Effector memory CD4-positive, alpha-beta T cell (primary cell): ENCODE data around the gene PDCL2.
"Not testable (repeated sequence)": the region's sequence is repeated elsewhere in the genome, so short reads cannot be mapped to it uniquely, and the experiment has no call there.

Experiments
- DNase-seq, 3 donors: peaks; one replicate each; pipeline ENCODE4 v3.0.0-alpha.2; 2020
- H3K27ac ChIP-seq: 2 replicates; pipeline ENCODE4 v1.7.0; 2013; ENCODE audit warnings: mild to moderate bottlenecking, low read length, moderate library complexity; ENCODE audit not compliant: insufficient read depth, poor library complexity, severe bottlenecking
- H3K27me3 ChIP-seq: replicated peaks from 2 replicates; pipeline ENCODE4 v1.7.0; 2013; ENCODE audit warnings: mild to moderate bottlenecking, low read length; ENCODE audit not compliant: insufficient read depth, control insufficient read depth, poor library complexity, severe bottlenecking
- H3K36me3 ChIP-seq: 2 replicates; pipeline ENCODE4 v1.7.0; 2013; ENCODE audit warnings: mild to moderate bottlenecking, low read length, moderate library complexity; ENCODE audit not compliant: control insufficient read depth, insufficient read depth
- H3K4me1 ChIP-seq: 2 replicates; pipeline ENCODE4 v1.7.0; 2013; ENCODE audit warnings: low read length, mild to moderate bottlenecking; ENCODE audit not compliant: control insufficient read depth, insufficient read depth, poor library complexity, severe bottlenecking
- H3K4me3 ChIP-seq: 2 replicates; pipeline ENCODE4 v1.7.0; 2013; ENCODE audit warnings: low read length, low read depth, mild to moderate bottlenecking; ENCODE audit not compliant: insufficient read depth, poor library complexity, severe bottlenecking
- H3K9me3 ChIP-seq: 2 replicates; pipeline ENCODE4 v1.7.0; 2013; ENCODE audit warnings: mild to moderate bottlenecking, low read length, moderate library complexity; ENCODE audit not compliant: control insufficient read depth

The PDCL2 gene

DNA sequence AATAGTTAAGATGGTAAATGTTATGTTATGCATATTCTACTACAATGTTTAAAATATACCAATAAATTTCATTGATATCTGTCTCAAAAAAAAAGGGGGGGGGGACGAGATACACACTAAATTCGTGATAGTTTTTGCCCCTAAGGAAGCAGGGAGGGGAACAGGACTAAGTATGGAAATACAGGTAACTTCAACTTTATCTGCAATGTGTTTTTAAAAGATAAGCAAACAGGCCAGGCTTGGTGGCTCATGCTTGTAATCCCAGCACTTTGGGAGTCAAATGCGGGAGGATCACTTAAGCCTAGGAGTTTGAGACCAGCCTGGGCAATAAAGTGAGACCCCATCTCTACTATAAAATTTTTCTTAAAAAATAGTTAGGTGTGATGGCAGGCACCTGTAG lies 31.9 kb downstream of the PDCL2 start:
- Histone ChIP-seq H3K9me3 (no peaks in the 10 kb centered on the region), H3K36me3 (no peaks in the 10 kb centered on the region), H3K4me3 (no peak overlapping the region), H3K27me3 (no peaks in the 10 kb centered on the region), H3K4me1 (no peaks in the 10 kb centered on the region), H3K27ac (no peak overlapping the region)
- DNase-seq, result no peak

DNA sequence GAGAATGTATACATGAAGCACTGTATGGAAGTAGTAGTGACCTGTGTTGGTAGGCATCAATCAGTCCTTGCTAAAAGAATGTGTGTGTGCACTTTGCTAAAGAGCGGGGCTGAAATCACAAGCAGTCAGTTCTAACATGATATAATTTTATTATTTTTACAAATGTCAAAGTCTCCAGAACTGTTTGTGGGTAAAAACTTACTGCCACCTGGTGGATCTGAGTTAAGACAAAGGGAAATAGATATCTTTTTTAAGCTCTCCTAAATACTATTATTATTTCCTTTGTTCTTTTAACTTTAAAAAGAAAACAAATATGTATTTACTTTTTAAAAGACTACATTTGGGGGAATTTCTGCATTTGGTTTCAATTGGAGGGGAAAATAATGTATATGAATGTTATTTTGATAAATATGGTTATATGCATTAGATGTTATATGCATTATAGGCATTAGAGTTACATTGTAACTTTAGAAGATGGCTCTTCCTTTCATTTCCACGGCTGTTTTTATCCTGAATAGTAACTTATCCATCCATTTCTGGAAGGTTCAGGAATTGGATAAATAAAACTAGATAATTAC lies 37.5 kb downstream of the PDCL2 start:
- no peak overlapping the region for H3K4me3 ChIP-seq
- H3K27me3 ChIP-seq, result no peaks in the 10 kb centered on the region
- H3K9me3 ChIP-seq, result no peaks in the 10 kb centered on the region
- H3K36me3 ChIP-seq, result no peaks in the 10 kb centered on the region
- no peak overlapping the region for H3K27ac ChIP-seq
- H3K4me1 ChIP-seq, result no peaks in the 10 kb centered on the region
- no peak for DNase-seq

DNA sequence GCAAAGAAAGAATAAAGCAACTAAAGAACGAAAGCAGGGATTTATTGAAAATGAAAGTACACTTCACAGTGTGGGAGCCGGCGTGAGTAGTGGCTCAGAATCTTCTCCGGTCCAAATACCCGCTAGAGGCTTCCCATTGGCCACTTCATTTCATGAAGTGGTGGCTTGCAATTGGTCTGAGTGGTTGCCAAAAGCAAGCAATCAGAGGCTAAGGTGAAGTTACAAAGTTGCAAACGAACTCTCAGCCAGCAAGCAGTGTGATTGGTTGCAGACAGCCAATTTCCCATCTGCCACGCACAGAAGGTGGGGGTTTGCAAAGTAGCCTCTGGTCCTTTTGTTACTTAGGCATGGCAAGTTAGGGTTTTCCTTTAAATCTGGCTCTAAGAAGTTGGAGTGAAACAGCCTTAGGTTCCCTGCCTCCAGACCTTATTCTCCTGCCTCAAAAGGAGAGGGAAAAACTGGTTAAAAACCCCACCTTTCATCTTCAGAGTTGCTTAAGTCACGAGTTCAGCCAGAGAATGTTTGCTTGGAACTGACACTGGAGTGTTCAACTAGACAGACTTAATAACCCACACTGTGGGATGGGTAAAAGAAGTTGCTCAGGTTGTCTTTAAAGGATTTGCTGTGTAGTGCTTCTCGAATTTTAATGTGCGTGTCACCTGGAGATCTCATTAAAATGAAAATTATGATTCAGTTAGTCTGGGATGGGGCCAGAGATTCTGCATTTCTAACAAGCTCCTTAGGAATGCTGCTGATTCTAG lies 38.4 kb downstream of the PDCL2 start:
- Histone ChIP-seq H3K27me3 (no peaks in the 10 kb centered on the region), H3K4me1 (no peaks in the 10 kb centered on the region), H3K36me3 (no peaks in the 10 kb centered on the region), H3K9me3 (no peaks in the 10 kb centered on the region), H3K27ac (no peak overlapping the region), H3K4me3 (no peak overlapping the region)
- DNase-seq, result no peak

DNA sequence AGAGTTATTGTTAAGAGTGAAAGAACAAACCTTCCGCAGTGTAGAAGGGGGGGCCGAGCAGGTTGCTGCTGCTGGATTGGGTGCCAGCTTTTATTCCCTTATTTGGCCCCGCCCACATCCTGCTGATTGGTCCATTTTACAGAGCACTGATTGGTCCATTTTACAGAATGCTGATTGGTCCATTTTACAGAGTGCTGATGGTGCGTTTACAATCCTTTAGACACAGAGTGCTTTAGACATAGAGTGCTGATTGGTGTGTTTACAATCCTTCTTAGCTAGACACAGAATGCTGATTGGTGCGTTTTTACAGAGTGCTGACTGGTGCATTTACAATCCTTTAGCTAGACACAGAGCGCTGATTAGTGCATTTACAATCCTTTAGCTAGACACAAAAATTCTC lies 40.1 kb downstream of the PDCL2 start:
- H3K27me3 ChIP-seq, H3K4me3 ChIP-seq, H3K9me3 ChIP-seq, H3K27ac ChIP-seq, DNase-seq, H3K4me1 ChIP-seq, H3K36me3 ChIP-seq: not testable (repeated sequence)

DNA sequence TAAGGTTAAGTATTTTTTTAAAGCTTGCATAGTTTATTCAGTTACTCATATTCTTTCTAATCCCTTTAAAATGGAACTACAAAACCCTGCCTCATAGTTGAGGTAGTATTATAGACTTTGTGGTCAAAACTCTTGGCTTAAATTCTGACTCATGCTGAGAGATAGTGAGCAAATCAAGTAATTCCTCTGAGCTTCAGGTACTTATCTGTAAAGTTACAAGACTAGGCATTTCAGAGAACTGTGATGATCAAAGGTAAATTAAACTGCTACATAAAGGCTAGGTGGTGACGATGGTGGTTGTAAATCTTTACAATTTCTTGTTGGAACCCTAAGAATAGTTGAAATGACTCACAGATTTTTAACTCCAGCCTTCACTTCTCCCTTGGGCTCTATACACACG lies 42.2 kb downstream of the PDCL2 start:
- Histone ChIP-seq H3K9me3 (no peaks in the 10 kb centered on the region), H3K4me3 (no peak overlapping the region), H3K27ac (no peak overlapping the region), H3K27me3 (no peaks in the 10 kb centered on the region), H3K36me3 (no peaks in the 10 kb centered on the region), H3K4me1 (peaks cover 5% of the 10 kb centered on the region)
- DNase-seq, result no peak

DNA sequence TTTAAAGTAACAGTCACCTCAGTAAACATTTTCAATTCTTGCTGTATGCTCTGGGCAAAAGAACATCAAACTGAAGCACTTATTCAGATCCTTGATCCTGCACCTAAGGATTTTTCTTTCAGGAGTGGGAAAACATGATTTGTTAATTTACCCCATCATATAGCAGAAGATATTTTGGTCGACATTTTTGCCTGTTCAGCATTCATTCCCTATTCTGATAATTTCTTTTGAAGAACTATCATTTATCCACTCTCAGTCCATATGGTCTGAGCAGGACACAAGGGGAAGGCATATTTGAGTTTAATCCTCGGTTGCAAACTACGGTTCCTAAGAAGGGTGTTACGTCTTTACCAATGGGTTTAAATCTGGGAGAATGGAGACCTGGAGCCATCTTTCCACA lies 44.1 kb downstream of the PDCL2 start:
- H3K27ac ChIP-seq, result no peak overlapping the region
- peaks cover 10% of the 10 kb centered on the region for H3K4me1 ChIP-seq
- no peak for DNase-seq

DNA sequence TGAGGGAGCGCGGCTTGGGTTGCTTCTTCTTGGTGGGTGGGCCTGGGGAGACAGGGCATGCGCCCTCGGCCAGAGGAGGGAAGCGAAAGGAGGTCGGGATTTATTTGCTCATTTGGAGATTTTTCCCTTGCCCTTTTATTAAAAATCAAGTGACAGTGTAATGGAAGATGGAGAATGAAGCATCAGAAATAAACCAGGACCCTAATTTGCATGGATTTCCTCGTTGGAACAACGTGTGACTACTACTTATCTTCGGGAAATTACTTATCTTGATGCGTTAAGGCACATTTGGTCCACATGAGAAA lies 44.6 kb downstream of the PDCL2 start:
- Histone ChIP-seq H3K4me1 (peaks cover 10% of the 10 kb centered on the region), H3K4me3 (peak overlapping the region; percentile 90), H3K27me3 (no peaks in the 10 kb centered on the region), H3K36me3 (no peaks in the 10 kb centered on the region), H3K27ac (peak overlapping the region; percentile 85), H3K9me3 (no peaks in the 10 kb centered on the region)
- no peak for DNase-seq

More for the DNA sequence above, 44.1 kb downstream of the PDCL2 start:
- no peaks in the 10 kb centered on the region for H3K9me3 ChIP-seq
- no peaks in the 10 kb centered on the region for H3K27me3 ChIP-seq
- H3K4me3 ChIP-seq, result no peak overlapping the region
- H3K36me3 ChIP-seq, result no peaks in the 10 kb centered on the region

DNA sequence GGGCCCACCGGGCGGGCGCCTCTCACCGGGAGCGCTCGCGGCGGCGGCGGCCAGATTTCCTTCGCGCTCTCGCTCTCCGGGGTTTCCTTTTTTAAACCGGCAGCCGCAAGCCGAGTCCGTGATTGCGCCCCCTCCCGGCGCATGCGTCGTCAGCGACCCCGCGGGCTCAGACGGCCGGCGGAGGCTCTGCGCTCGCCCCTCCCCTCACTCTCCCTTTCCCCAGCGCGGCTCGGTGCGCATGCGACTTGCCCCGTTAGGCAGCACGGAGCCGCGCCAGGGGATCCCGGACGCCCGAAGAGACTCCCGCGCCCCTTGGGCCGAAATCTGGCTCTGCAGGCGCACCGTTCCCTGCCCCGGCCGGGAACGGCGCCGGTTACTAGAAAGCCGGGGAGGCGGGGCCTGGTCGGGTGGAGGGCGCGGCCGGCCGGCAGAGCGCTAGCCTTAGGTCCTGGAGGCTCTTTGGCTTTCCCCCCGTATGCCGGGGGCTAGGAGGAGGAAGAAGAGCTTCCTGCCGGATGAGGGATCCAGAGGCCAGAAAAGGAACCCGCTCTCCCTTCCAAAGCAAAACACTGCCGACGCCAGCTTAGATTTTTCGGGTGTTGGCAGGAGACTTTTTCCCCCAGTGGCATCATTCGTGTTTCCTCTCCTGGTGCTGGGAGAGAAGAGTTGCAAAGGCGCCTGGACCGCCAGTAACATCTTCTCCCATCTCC lies 45.1 kb downstream of the PDCL2 start, which contains the start of gene CLOCK:
CLOCK (minus strand) TSS at position 154 of the 710 bp plus-strand sequence. CDS start 64,124 bp downstream, outside the sequence.
- no peaks in the 10 kb centered on the region for H3K27me3 ChIP-seq
- H3K36me3 ChIP-seq, result no peaks in the 10 kb centered on the region
- peaks cover 10% of the 10 kb centered on the region for H3K4me1 ChIP-seq
- H3K27ac ChIP-seq, result peak within 1 kb of the TSS; percentile 85
- DNase-seq, result peak; percentile 77 to 83 (median 79)
- H3K9me3 ChIP-seq, result no peaks in the 10 kb centered on the region
- peak within 1 kb of the TSS; percentile 90 for H3K4me3 ChIP-seq

DNA sequence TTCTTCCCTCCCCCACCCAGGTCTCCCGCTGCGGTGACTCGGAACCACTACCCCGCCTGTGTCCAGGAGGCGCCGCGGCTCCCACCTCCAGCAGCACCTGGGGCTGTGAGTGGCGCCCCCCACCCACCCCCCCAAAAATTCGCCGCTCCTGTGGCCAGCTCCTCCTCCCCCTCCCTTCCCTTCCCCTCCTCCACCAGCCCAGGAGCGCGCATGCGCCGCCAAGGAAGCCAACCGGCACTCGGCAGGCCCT lies 45.6 kb downstream of the PDCL2 start:
- no peaks in the 10 kb centered on the region for H3K36me3 ChIP-seq
- no peaks in the 10 kb centered on the region for H3K9me3 ChIP-seq
- no peaks in the 10 kb centered on the region for H3K27me3 ChIP-seq
- DNase-seq, result no peak
- H3K27ac ChIP-seq, result peak overlapping the region; percentile 85
- peak overlapping the region; percentile 90 for H3K4me3 ChIP-seq
- H3K4me1 ChIP-seq, result peaks cover 10% of the 10 kb centered on the region
